AG04450 (cell line): Measurements from ENCODE around the gene ZNF474. TPM values are rescaled to one million over a fixed set of nuclear protein-coding genes. Genes with fewer than 3 reads are reported as not detected.

Experiments used
- CTCF ChIA-PET: fragments of 300-600, 350-600 bp; formaldehyde crosslinking; extraction: SDS; loops from one replicate; lab custom pipeline; 2022; ENCODE audit warnings: antibody characterized with exemption, inconsistent platforms; lab: Charles Lee
- POLR2A ChIA-PET: fragments of 350-600 bp; formaldehyde crosslinking; extraction: SDS; loops from one replicate; lab custom pipeline; 2021; ENCODE audit warnings: antibody characterized with exemption, inconsistent platforms; lab: Yijun Ruan, JAX
- DNase-seq: peaks from one replicate; pipeline ENCODE4 v3.0.0-alpha.2; 2011; ENCODE audit warnings: low read depth, low spot score
- H3K27ac ChIP-seq: one replicate; pipeline ENCODE4 v1.5.1; 2012; ENCODE audit warnings: low read depth, low read length, control low read depth
- H3K27me3 ChIP-seq: one replicate; pipeline ENCODE4 v1.6.0; 2012; ENCODE audit warnings: low read length; ENCODE audit not compliant: control insufficient read depth, insufficient read depth
- H3K4me3 ChIP-seq: 2 replicates; pipeline ENCODE4 v1.5.1; 2011; ENCODE audit warnings: mild to moderate bottlenecking, low read depth, low read length, control low read depth
- H3K9me3 ChIP-seq: 2 replicates; pipeline ENCODE4 v1.5.1; 2012; ENCODE audit warnings: low read length; ENCODE audit not compliant: control insufficient read depth, insufficient read depth
- CTCF ChIP-seq: IDR thresholded peaks from 2 replicates; pipeline ENCODE4 v1.5.1; 2011; ENCODE audit warnings: low read depth, low read length, control low read depth, inconsistent platforms
- polyA plus RNA-seq: library from polyadenylated mRNA; depleted of rRNA; stranded (reverse); fragments of >200 nt; gene quantifications from 2 replicates; pipeline ENCODE4 v1.2.3, GENCODE V29; 2011

ZNF474 gene
- polyA plus RNA-seq, 1 experiment = 0.37 TPM

GRCh38 chr5:122153230-122153629 is 23.9 kb downstream of the ZNF474 start:
- Histone ChIP-seq H3K27me3 (no peaks in the 10 kb centered on the region), H3K27ac (peak overlapping the region; percentile 68), H3K4me3 (no peak overlapping the region), H3K9me3 (no peaks in the 10 kb centered on the region)
- ChIA-PET CTCF (interaction anchor here (1.5 kb wide), 1 partner anchor 51 kb away, joined by 5 read pairs; no protein-coding TSS in a partner anchor), POLR2A (interaction anchor here (2.5 kb wide), 1 partner anchor 11 kb away, joined by 8 read pairs; no protein-coding TSS in a partner anchor)
- DNase-seq = peak; percentile 48
- no peak for TF ChIP-seq CTCF

DNA sequence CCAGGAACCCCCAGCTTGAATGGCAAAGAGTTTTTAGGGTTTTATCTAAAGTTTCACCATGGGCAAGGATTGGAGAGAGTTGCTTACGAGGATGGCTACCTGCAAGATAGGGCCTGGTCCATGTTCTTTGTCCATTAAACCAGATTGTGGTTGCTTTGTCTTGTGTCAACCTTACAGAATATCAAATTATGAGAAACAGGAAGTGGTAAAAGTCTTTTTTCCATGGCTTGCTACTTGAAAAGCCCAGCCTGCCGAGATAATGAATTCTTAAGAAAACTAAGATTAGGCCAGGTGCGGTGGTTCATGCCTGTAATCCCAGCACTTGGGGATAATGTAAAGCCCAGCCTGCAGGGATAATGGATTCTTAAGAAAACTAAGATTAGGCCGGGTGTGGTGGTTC is 24.4 kb downstream of the ZNF474 start:
- DNase-seq = no peak
- ChIA-PET POLR2A (interaction anchor here (0.9 to 1.6 kb wide), 3 partner anchors 10 to 76 kb away, joined by 4 read pairs; partner anchors contain the start of gene LOX), CTCF (interaction anchor here (1.1 to 3.8 kb wide), 5 partner anchors 42 to 188 kb away, joined by 6 to 58 read pairs (median 15); no protein-coding TSS in a partner anchor)
- no peaks in the 10 kb centered on the region for H3K27me3 ChIP-seq
- no peak overlapping the region for H3K4me3 ChIP-seq
- no peak for TF ChIP-seq CTCF
- H3K9me3 ChIP-seq = no peaks in the 10 kb centered on the region
- peak overlapping the region; percentile 68 for H3K27ac ChIP-seq

DNA sequence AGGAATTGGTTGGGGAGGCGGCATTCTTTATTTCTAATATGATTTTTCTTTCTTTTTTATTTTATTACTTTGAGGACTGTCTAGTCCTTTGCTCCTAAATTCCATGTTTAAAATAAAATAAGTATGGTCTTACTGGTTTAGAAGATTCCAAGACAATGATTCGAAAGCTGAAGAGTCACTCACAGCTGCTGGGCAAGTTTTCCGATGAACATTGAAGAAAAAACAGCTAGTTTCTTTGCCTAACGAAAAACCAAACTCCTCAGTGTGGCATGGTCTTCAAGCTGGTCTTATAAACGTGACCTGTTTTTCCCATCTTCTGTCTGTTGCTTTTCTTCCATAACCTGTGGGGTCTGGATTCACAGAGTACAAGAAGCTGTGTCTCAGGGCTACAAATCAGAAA is 25.1 kb downstream of the ZNF474 start:
- no peak for TF ChIP-seq CTCF
- POLR2A ChIA-PET = interaction anchor here (0.7 to 1.6 kb wide), 6 partner anchors 9 to 1748 kb away, joined by 4 to 6 read pairs (median 4); partner anchors contain the start of gene LOX
- H3K27me3 ChIP-seq = no peaks in the 10 kb centered on the region
- H3K27ac ChIP-seq = peak overlapping the region; percentile 74
- no peaks in the 10 kb centered on the region for H3K9me3 ChIP-seq
- DNase-seq = no peak
- H3K4me3 ChIP-seq = no peak overlapping the region
- CTCF ChIA-PET = interaction anchor here (0.6 to 3.8 kb wide), 10 partner anchors 9 to 193 kb away, joined by 3 to 58 read pairs (median 6); no protein-coding TSS in a partner anchor

- Histone ChIP-seq H3K4me3 (no peak overlapping the region), H3K27me3 (no peaks in the 10 kb centered on the region), H3K27ac (peak overlapping the region; percentile 74), H3K9me3 (no peaks in the 10 kb centered on the region)
- peak; percentile 37 for DNase-seq
- 0 out of 2 replicates have a peak, but pooled peaks have one; percentile 8 for TF ChIP-seq CTCF
- ChIA-PET CTCF (interaction anchor here (0.6 to 3.8 kb wide), 12 partner anchors 9 to 1402 kb away, joined by 3 to 58 read pairs (median 11); no protein-coding TSS in a partner anchor), POLR2A (interaction anchor here (0.7 to 1.6 kb wide), 6 partner anchors 9 to 1749 kb away, joined by 4 to 6 read pairs (median 4); partner anchors contain the start of gene LOX)
Measured at GRCh38 chr5:122154910-122155309, 25.6 kb downstream of the ZNF474 start.

DNA sequence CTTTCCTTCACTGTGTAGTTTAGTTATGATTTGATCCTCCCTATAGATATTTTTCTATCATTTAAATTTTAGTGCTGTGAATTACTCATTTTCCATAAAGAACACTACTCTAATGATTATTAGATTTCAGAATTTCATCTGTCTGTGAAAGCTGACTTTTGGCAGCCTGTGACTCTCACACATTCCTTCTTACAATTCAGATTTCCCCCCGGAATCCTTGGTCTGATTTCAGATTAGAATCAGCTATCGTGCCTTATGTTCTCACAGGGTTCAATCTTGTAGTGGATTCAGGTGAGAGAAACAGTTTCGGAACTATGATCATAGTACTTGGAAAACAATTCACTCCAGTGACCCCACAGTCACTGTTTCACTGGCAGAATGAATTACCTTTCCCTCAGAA is 26.2 kb downstream of the ZNF474 start:
- POLR2A ChIA-PET = interaction anchor here (1.2 to 1.6 kb wide), 2 partner anchors 8 to 77 kb away, joined by 3 to 4 read pairs; partner anchors contain the start of gene LOX
- Histone ChIP-seq H3K9me3 (no peaks in the 10 kb centered on the region), H3K27me3 (no peaks in the 10 kb centered on the region), H3K27ac (no peak overlapping the region), H3K4me3 (no peak overlapping the region)
- CTCF ChIA-PET = interaction anchor here (0.6 to 3.8 kb wide), 15 partner anchors 8 to 1402 kb away, joined by 3 to 58 read pairs (median 22); partner anchors contain the start of gene SRFBP1
- no peak for TF ChIP-seq CTCF
- no peak for DNase-seq
